Gastroesophageal sphincter (tissue), 3 donors: ENCODE results near the gene DTHD1.

Experiments used
- EP300 ChIP-seq: sonication (generic); formaldehyde crosslinking; IDR thresholded peaks from one replicate; pipeline ENCODE4 v1.6.1; 2017; ENCODE audit warnings: antibody characterized with exemption, mild to moderate bottlenecking
- POLR2A ChIP-seq, 2 donors: fragments of 450-650 bp; IDR thresholded peaks; one replicate each; pipeline ENCODE4 v1.6.1; 2017; ENCODE audit warnings: antibody characterized with exemption in 2 of 2, mild to moderate bottlenecking in 2 of 2, moderate library complexity in 1 of 2
- TF ChIP-seq, protein P1 (sequence below), 4 experiments: fragments of 200-600 bp in 2 of 4; fragments of 450-650 bp in 2 of 4; sonication (generic) in 1 of 4; IDR thresholded peaks; one replicate each; pipeline ENCODE4 v1.5.1; 2017 to 2019; ENCODE audit warnings: antibody characterized with exemption in 4 of 4, mild to moderate bottlenecking in 2 of 4, moderate library complexity in 2 of 4

DNA sequence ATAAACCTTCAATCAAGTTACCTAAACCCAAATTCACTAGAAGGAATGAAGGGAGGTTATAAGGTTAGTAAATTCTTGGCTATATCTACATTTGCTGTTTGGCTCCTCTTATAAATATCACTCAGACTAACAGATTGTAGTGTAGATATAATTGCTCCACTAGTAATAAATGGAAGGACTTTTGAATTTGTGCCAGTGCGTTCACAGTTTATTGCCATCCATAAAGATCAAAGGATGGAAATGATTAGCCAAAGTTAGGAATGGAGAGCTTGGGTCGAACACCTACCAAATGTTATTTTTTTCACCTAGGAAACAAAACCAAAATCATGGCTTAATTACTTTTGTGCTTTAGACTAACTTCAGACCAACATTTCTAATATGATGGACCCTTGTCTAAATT is 9.2 kb downstream of the DTHD1 start:
- no peak for TF ChIP-seq POLR2A (IDR thresholded peaks at IDR 0.05)
- TF ChIP-seq, protein P1, sequence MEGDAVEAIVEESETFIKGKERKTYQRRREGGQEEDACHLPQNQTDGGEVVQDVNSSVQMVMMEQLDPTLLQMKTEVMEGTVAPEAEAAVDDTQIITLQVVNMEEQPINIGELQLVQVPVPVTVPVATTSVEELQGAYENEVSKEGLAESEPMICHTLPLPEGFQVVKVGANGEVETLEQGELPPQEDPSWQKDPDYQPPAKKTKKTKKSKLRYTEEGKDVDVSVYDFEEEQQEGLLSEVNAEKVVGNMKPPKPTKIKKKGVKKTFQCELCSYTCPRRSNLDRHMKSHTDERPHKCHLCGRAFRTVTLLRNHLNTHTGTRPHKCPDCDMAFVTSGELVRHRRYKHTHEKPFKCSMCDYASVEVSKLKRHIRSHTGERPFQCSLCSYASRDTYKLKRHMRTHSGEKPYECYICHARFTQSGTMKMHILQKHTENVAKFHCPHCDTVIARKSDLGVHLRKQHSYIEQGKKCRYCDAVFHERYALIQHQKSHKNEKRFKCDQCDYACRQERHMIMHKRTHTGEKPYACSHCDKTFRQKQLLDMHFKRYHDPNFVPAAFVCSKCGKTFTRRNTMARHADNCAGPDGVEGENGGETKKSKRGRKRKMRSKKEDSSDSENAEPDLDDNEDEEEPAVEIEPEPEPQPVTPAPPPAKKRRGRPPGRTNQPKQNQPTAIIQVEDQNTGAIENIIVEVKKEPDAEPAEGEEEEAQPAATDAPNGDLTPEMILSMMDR (IDR thresholded peaks at IDR 0.05): no peak
- no peak for TF ChIP-seq EP300
